IMR-90 (cell line): Measurements from ENCODE around the gene ERG. TPM values are rescaled to one million over a fixed set of nuclear protein-coding genes. Genes with fewer than 3 reads are reported as not detected.

Experiments used
- ATAC-seq: fragments of 200-7000 bp; cut with Tn5 transposase; 2 replicates; pipeline ENCODE4 v1.9.1; 2020; ENCODE audit warnings: low read depth, mild to moderate bottlenecking, moderate library complexity
- BruUV-seq: library from RNA; stranded (reverse); fragments of 400-500 nt; replicated peaks from 2 replicates; lab custom pipeline; 2021; lab: Mats Ljungman, UMichigan
- CTCF ChIA-PET: fragments of 300-600 bp; formaldehyde crosslinking; extraction: SDS; loops from one replicate; lab custom pipeline; 2021; ENCODE audit warnings: antibody characterized with exemption; lab: Yijun Ruan, JAX
- POLR2A ChIA-PET: fragments of 300-600 bp; sonication (Branson Sonifier 250); formaldehyde crosslinking; loops from one replicate; lab custom pipeline; 2022; ENCODE audit warnings: antibody characterized with exemption; ENCODE audit not compliant: unreplicated experiment; lab: Charles Lee
- DNase-seq: peaks from one replicate; pipeline ENCODE4 v3.0.0; 2013
- H2AFZ ChIP-seq: replicated peaks from 2 replicates; pipeline ENCODE3; 2013; ENCODE audit warnings: low read length, mild to moderate bottlenecking; ENCODE audit not compliant: poor library complexity
- H2AK5ac ChIP-seq: 2 replicates; pipeline ENCODE4 v1.6.1; 2013; ENCODE audit warnings: low read depth, low read length, inconsistent platforms
- H2AK9ac ChIP-seq: replicated peaks from 2 replicates; pipeline ENCODE3; 2013; ENCODE audit warnings: mild to moderate bottlenecking, low read depth, low read length, moderate library complexity; ENCODE audit not compliant: poor library complexity
- H2BK120ac ChIP-seq: 2 replicates; pipeline ENCODE4 v1.6.1; 2013; ENCODE audit warnings: low read depth, low read length, inconsistent platforms
- H2BK15ac ChIP-seq: 3 replicates; pipeline ENCODE4 v1.6.1; 2013; ENCODE audit warnings: low read depth, low read length, inconsistent platforms
- H2BK20ac ChIP-seq: 2 replicates; pipeline ENCODE4 v1.6.1; 2013; ENCODE audit warnings: low read depth, mild to moderate bottlenecking, inconsistent platforms, low read length, moderate library complexity
- H2BK5ac ChIP-seq: 2 replicates; pipeline ENCODE4 v1.6.1; 2013; ENCODE audit warnings: mild to moderate bottlenecking, low read depth, low read length, inconsistent platforms; ENCODE audit not compliant: poor library complexity, severe bottlenecking
- H3K14ac ChIP-seq: replicated peaks from 2 replicates; pipeline ENCODE4 v1.6.1; 2013; ENCODE audit warnings: low read depth, low read length, inconsistent platforms
- H3K18ac ChIP-seq: 2 replicates; pipeline ENCODE4 v1.6.1; 2013; ENCODE audit warnings: low read depth, low read length, control low read depth
- H3K23ac ChIP-seq: 2 replicates; pipeline ENCODE4 v1.6.1; 2013; ENCODE audit warnings: low read depth, low read length, inconsistent platforms
- H3K27ac ChIP-seq: 2 replicates; pipeline ENCODE4 v1.5.1; 2013; ENCODE audit warnings: mild to moderate bottlenecking, control low read depth, low read length; ENCODE audit not compliant: insufficient read depth
- H3K27me3 ChIP-seq: 2 replicates; pipeline ENCODE4 v1.6.1; 2013; ENCODE audit warnings: low read length; ENCODE audit not compliant: control insufficient read depth, insufficient read depth
- H3K36me3 ChIP-seq: 2 replicates; pipeline ENCODE4 v1.6.1; 2013; ENCODE audit warnings: low read length, mixed read lengths; ENCODE audit not compliant: control insufficient read depth, insufficient read depth
- H3K4ac ChIP-seq: 2 replicates; pipeline ENCODE4 v1.6.1; 2013; ENCODE audit warnings: low read depth, low read length, inconsistent platforms
- H3K4me1 ChIP-seq: 2 replicates; pipeline ENCODE4 v1.6.1; 2013; ENCODE audit warnings: low read length, mixed read lengths; ENCODE audit not compliant: control insufficient read depth, insufficient read depth
- H3K4me2 ChIP-seq: 2 replicates; pipeline ENCODE4 v1.6.1; 2013; ENCODE audit warnings: low read depth, mild to moderate bottlenecking, control low read depth, low read length, moderate library complexity
- H3K4me3 ChIP-seq: 2 replicates; pipeline ENCODE4 v1.5.1; 2013; ENCODE audit warnings: low read depth, mild to moderate bottlenecking, control low read depth, low read length, moderate library complexity; ENCODE audit not compliant: insufficient read depth
- H3K56ac ChIP-seq: 2 replicates; pipeline ENCODE4 v1.6.1; 2013; ENCODE audit warnings: low read length, inconsistent platforms; ENCODE audit not compliant: insufficient read depth; ENCODE audit errors: extremely low read depth
- H3K79me1 ChIP-seq, 2 experiments: 2 replicates each; pipeline ENCODE4 v1.6.1; 2013; ENCODE audit warnings: low read length in 2 of 2, inconsistent platforms in 1 of 2, low read depth in 1 of 2
- H3K9ac ChIP-seq: 2 replicates; pipeline ENCODE4 v1.6.1; 2013; ENCODE audit warnings: low read depth, low read length, control low read depth
- H3K9me1 ChIP-seq: 2 replicates; pipeline ENCODE4 v1.6.1; 2013; ENCODE audit warnings: low read length, inconsistent platforms; ENCODE audit not compliant: insufficient read depth
- H3K9me3 ChIP-seq: 2 replicates; pipeline ENCODE4 v1.6.1; 2013; ENCODE audit warnings: low read length; ENCODE audit not compliant: control insufficient read depth, insufficient read depth
- H4K20me1 ChIP-seq: 2 replicates; pipeline ENCODE4 v1.6.1; 2013; ENCODE audit warnings: low read length, inconsistent platforms; ENCODE audit not compliant: insufficient read depth
- H4K5ac ChIP-seq: 2 replicates; pipeline ENCODE4 v1.6.1; 2013; ENCODE audit warnings: mild to moderate bottlenecking, low read depth, low read length, control low read depth
- H4K8ac ChIP-seq, 2 experiments: 2 replicates each; pipeline ENCODE4 v1.6.1; 2013; ENCODE audit warnings: low read depth in 2 of 2, low read length in 2 of 2, control low read depth in 1 of 2, inconsistent platforms in 1 of 2
- H4K91ac ChIP-seq: 2 replicates; pipeline ENCODE4 v1.6.1; 2013; ENCODE audit warnings: low read depth, low read length, inconsistent platforms; ENCODE audit not compliant: insufficient read depth
- BHLHE40 ChIP-seq: fragments of 150-350 bp; IDR thresholded peaks from 2 replicates; pipeline ENCODE4 v1.6.1; 2016; ENCODE audit warnings: mild to moderate bottlenecking, low read depth, low read length
- CEBPB ChIP-seq: IDR thresholded peaks from 2 replicates; pipeline ENCODE4 v1.6.1; 2012; ENCODE audit warnings: low read depth, low read length, improper control_type of control experiment
- CHD1 ChIP-seq: IDR thresholded peaks from 2 replicates; pipeline ENCODE4 v1.6.1; 2012; ENCODE audit warnings: low read depth, low read length, improper control_type of control experiment
- FOS ChIP-seq: fragments of 150-350 bp; IDR thresholded peaks from 2 replicates; pipeline ENCODE4 v1.6.1; 2016; ENCODE audit warnings: low read depth, low read length
- MAFK ChIP-seq: IDR thresholded peaks from 2 replicates; pipeline ENCODE4 v1.6.1; 2012; ENCODE audit warnings: low read depth, low read length, improper control_type of control experiment
- MAZ ChIP-seq: IDR thresholded peaks from 2 replicates; pipeline ENCODE4 v1.6.1; 2012; ENCODE audit warnings: low read depth, mild to moderate bottlenecking, low read length, improper control_type of control experiment, moderate library complexity, borderline replicate concordance
- MXI1 ChIP-seq: IDR thresholded peaks from 2 replicates; pipeline ENCODE4 v1.6.1; 2012; ENCODE audit warnings: low read depth, mild to moderate bottlenecking, low read length, moderate library complexity, borderline replicate concordance
- NFE2L2 ChIP-seq: fragments of 150-350 bp; IDR thresholded peaks from 2 replicates; pipeline ENCODE4 v1.6.1; 2016; ENCODE audit warnings: low read depth, mild to moderate bottlenecking, low read length
- POLR2A ChIP-seq: IDR thresholded peaks from 2 replicates; pipeline ENCODE4 v1.6.1; 2012; ENCODE audit warnings: mild to moderate bottlenecking, low read depth, low read length
- RAD21 ChIP-seq: IDR thresholded peaks from 2 replicates; pipeline ENCODE4 v1.6.1; 2012; ENCODE audit warnings: low read length, improper control_type of control experiment
- RCOR1 ChIP-seq: IDR thresholded peaks from 2 replicates; pipeline ENCODE4 v1.6.1; 2012; ENCODE audit warnings: mild to moderate bottlenecking, low read length, improper control_type of control experiment; ENCODE audit not compliant: insufficient replicate concordance
- RFX5 ChIP-seq: IDR thresholded peaks from 2 replicates; pipeline ENCODE4 v1.8.0; 2012; ENCODE audit warnings: low read depth, mild to moderate bottlenecking, low read length, moderate library complexity
- SMC3 ChIP-seq: fragments of 150-350 bp; IDR thresholded peaks from 2 replicates; pipeline ENCODE4 v1.6.1; 2016; ENCODE audit warnings: low read depth, mild to moderate bottlenecking, antibody characterized with exemption, low read length, moderate library complexity
- WGBS, 2 experiments: methylation state at CpG; one replicate each; pipeline versions ENCODE4 v1.1.5 to v1.1.7; 2013; ENCODE audit warnings: missing lambda C conversion rate in 2 of 2; ENCODE audit not compliant: insufficient read length in 1 of 2; ENCODE audit errors: extremely low coverage in 2 of 2; 5-methylcytosine and 5-hydroxymethylcytosine counted together
- dilution Hi-C: fragments of 300-500 bp; cut with HindIII; formaldehyde crosslinking; loops from one replicate; pipeline ENCODE4 v1.14.3; 2018; ENCODE audit warnings: low sequenced_read_pairs; ENCODE audit not compliant: unreplicated experiment
- in situ Hi-C: fragments of 300-500 bp; cut with MboI; formaldehyde crosslinking; loops from 3 replicates; pipeline ENCODE4 v1.14.3; 2019; ENCODE audit warnings: low sequenced_read_pairs, inconsistent platforms, mixed read lengths
- intact Hi-C: fragments of 100-400 bp; cut with micrococcal nuclease; formaldehyde crosslinking; loops from 2 replicates; pipeline ENCODE4 v1.10.0; 2022
- polyA plus RNA-seq, 3 experiments: library from polyadenylated mRNA; depleted of rRNA; stranded (reverse); fragments of >200 nt; gene quantifications; 2 replicates each; pipeline ENCODE4 v1.2.3, GENCODE V29; 2012; ENCODE audit warnings: low replicate concordance in 1 of 3
- total RNA-seq: library from RNA; depleted of rRNA; stranded (reverse); fragments of >200 nt; gene quantifications from 2 replicates; pipeline ENCODE4 v1.2.3, GENCODE V29; 2012
- TF ChIP-seq, protein P1 (sequence below): fragments of 150-350 bp; IDR thresholded peaks from 2 replicates; pipeline ENCODE4 v1.6.1; 2017; ENCODE audit warnings: mild to moderate bottlenecking, antibody characterized with exemption, low read length, low read depth
- TF ChIP-seq, protein P2 (sequence below): conservative IDR thresholded peaks from 2 replicates; pipeline ENCODE4 v1.5.1; 2012; ENCODE audit warnings: mild to moderate bottlenecking, low read depth, low read length, improper control_type of control experiment
- TF ChIP-seq, protein P3 (sequence below): fragments of 150-350 bp; IDR thresholded peaks from 2 replicates; pipeline ENCODE4 v1.6.1; 2016; ENCODE audit warnings: low read depth, mild to moderate bottlenecking, low read length, moderate library complexity, borderline replicate concordance

ERG gene
- total and polyA plus RNA-seq, 2 of the 4 experiments (the other 2 are of a cell fraction), result not detected

GRCh38 chr21:38491536-38491935 lies 6.7 kb downstream of the ERG start:
- Histone ChIP-seq H3K9me1 (no peaks in the 10 kb centered on the region), H2BK20ac (no peak overlapping the region), H3K4me3 (no peak overlapping the region), H3K4ac (no peak overlapping the region), H3K27ac (no peak overlapping the region), H2AK9ac (no peak overlapping the region), H4K5ac (no peak overlapping the region), H2BK5ac (no peak overlapping the region), H3K23ac (no peak overlapping the region), H3K9me3 (no peaks in the 10 kb centered on the region), H3K79me1 (no peaks in the 10 kb centered on the region), H2BK15ac (no peak overlapping the region), H4K20me1 (no peaks in the 10 kb centered on the region), H2BK120ac (no peak overlapping the region), H3K4me2 (no peak overlapping the region), H3K9ac (no peak overlapping the region), H3K14ac (no peak overlapping the region), H3K27me3 (peaks cover 31% of the 10 kb centered on the region), H3K18ac (no peak overlapping the region), H3K4me1 (no peaks in the 10 kb centered on the region), H2AK5ac (no peak overlapping the region), H3K36me3 (no peaks in the 10 kb centered on the region), H2AFZ (no peak overlapping the region), H4K8ac (no peak overlapping the region), H4K91ac (no peak overlapping the region), H3K56ac (no peak overlapping the region)
- CTCF ChIA-PET, result no interaction called here
- ATAC-seq (no peak), DNase-seq (no peak)
- POLR2A ChIA-PET, result no interaction called here
- in situ Hi-C loops (no loop called here), dilution Hi-C loops (no loop called here), intact Hi-C loops (no loop called here)
- no TSS peak for BruUV-seq
- TF ChIP-seq, protein P1, sequence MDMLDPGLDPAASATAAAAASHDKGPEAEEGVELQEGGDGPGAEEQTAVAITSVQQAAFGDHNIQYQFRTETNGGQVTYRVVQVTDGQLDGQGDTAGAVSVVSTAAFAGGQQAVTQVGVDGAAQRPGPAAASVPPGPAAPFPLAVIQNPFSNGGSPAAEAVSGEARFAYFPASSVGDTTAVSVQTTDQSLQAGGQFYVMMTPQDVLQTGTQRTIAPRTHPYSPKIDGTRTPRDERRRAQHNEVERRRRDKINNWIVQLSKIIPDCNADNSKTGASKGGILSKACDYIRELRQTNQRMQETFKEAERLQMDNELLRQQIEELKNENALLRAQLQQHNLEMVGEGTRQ, result no peak
- TF ChIP-seq NFE2L2, result no peak
- no peak for TF ChIP-seq MAZ
- no peak for TF ChIP-seq RAD21
- TF ChIP-seq CHD1, result no peak
- no peak for TF ChIP-seq CEBPB
- no peak for TF ChIP-seq RFX5
- no peak for TF ChIP-seq BHLHE40
- TF ChIP-seq, protein P2, sequence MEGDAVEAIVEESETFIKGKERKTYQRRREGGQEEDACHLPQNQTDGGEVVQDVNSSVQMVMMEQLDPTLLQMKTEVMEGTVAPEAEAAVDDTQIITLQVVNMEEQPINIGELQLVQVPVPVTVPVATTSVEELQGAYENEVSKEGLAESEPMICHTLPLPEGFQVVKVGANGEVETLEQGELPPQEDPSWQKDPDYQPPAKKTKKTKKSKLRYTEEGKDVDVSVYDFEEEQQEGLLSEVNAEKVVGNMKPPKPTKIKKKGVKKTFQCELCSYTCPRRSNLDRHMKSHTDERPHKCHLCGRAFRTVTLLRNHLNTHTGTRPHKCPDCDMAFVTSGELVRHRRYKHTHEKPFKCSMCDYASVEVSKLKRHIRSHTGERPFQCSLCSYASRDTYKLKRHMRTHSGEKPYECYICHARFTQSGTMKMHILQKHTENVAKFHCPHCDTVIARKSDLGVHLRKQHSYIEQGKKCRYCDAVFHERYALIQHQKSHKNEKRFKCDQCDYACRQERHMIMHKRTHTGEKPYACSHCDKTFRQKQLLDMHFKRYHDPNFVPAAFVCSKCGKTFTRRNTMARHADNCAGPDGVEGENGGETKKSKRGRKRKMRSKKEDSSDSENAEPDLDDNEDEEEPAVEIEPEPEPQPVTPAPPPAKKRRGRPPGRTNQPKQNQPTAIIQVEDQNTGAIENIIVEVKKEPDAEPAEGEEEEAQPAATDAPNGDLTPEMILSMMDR, result no peak
- no peak for TF ChIP-seq RCOR1
- no peak for TF ChIP-seq SMC3
- TF ChIP-seq MXI1, result no peak
- no peak for TF ChIP-seq FOS
- TF ChIP-seq, protein P3, sequence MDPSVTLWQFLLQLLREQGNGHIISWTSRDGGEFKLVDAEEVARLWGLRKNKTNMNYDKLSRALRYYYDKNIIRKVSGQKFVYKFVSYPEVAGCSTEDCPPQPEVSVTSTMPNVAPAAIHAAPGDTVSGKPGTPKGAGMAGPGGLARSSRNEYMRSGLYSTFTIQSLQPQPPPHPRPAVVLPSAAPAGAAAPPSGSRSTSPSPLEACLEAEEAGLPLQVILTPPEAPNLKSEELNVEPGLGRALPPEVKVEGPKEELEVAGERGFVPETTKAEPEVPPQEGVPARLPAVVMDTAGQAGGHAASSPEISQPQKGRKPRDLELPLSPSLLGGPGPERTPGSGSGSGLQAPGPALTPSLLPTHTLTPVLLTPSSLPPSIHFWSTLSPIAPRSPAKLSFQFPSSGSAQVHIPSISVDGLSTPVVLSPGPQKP, result no peak
- TF ChIP-seq POLR2A, result no peak
- TF ChIP-seq MAFK, result no peak
- no CpG with 5 or more reads among the region's 5 CpGs for whole genome bisulfite sequencing, 2 experiments
